NK-92 treated with Interleukin-12 subunit alpha and Interleukin-12 subunit beta, amount 100 ng/mL, for 24 hours (cell line): Measurements from ENCODE around the gene ETV2.
"Not testable (repeated sequence)": the region's sequence is repeated elsewhere in the genome, so short reads cannot be mapped to it uniquely, and the experiment has no call there.

Source experiments
- DNase-seq: peaks from one replicate; lab custom pipeline; 2025; lab: John Stamatoyannopoulos, UW

The ETV2 gene, protein sequence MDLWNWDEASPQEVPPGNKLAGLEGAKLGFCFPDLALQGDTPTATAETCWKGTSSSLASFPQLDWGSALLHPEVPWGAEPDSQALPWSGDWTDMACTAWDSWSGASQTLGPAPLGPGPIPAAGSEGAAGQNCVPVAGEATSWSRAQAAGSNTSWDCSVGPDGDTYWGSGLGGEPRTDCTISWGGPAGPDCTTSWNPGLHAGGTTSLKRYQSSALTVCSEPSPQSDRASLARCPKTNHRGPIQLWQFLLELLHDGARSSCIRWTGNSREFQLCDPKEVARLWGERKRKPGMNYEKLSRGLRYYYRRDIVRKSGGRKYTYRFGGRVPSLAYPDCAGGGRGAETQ

DNA sequence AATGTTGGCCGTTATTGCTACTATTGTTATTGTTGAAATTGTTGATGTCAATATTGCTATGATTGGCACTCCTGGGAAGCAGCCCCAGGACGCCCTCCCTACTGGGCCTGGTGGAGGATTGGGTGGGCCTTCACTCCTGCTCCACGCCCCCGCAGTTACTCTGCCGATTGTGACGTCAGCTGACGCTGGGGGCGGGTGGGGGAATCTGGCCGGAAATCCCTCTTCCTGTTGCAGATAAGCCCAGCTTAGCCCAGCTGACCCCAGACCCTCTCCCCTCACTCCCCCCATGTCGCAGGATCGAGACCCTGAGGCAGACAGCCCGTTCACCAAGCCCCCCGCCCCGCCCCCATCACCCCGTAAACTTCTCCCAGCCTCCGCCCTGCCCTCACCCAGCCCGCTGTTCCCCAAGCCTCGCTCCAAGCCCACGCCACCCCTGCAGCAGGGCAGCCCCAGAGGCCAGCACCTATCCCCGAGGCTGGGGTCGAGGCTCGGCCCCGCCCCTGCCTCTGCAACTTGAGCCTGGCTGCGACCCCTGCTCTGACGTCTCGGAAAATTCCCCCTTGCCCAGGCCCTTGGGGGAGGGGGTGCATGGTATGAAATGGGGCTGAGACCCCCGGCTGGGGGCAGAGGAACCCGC lies at the start of gene ETV2:
ETV2 (plus strand) TSS at position 231 of the 637 bp plus-strand sequence. CDS start 716 bp downstream, outside the sequence.
- no peak for DNase-seq

DNA sequence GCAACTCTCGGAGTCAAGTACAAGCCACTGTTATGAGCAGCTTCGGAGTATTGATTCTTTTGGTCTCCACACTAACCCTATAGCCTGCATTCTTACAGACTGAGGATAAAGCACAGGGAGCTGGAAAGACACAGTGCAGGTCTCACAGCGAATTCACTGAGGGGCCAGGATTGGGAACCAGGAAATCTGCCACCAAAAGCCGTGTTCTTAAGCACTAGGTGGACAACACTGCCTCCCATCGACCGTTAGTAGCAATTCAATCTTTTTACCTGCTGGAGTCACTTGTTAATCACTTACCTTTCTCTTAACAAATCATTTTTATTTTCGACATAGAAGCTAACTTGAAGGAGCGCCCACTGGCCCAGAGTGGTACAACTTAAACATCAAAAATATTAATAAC lies 49.3 kb upstream of the ETV2 start:
- DNase-seq: no peak

- not testable (repeated sequence) for DNase-seq
Observed at GRCh38 chr19:35595026-35595425, 46.5 kb upstream of the ETV2 start.

DNA sequence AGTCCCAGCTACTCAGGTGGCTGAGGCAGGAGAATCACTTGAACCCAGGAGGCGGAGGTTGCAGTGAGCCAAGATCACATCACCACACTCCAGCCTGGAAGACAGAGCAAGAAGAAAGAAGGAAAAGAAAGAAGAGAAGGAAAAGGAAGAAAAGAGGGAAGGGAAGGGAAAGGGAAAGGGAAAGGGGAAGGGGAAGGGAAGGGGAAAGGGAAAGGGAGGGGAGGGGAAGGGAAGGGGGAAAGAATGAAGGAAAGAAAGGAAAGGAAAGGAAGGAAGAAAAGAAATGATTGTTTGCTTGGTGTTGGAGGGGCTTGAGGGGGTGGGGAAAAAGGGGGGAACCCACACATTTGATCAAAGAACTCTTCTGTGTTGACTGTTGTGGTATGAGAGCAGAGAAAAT lies 45.6 kb upstream of the ETV2 start:
- no peak for DNase-seq

GRCh38 chr19:35596366-35596999 lies 45.1 kb upstream of the ETV2 start:
- no peak for DNase-seq

DNA sequence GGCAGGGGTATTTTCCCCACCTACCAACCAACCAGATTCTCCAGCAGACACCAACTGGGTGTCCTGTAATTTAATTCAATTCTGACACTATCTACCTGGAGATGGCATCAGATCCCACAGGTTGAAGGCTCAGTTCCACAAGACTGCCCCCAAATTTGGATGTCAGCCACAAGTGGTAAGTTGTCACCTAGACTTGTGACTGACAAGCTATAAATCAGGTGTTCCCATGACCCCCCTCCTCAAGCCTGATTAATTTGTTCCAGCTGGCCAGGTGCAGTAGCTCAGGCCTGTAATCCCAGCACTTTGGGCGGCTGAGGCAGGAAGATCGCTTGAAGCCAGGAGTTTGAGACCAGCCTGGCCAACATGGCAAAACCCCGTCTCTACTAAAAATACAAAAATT lies 39.6 kb upstream of the ETV2 start:
- DNase-seq: no peak

GRCh38 chr19:35604436-35604835 lies 37.1 kb upstream of the ETV2 start:
- DNase-seq: not testable (repeated sequence)

GRCh38 chr19:35607170-35607569 lies 34.4 kb upstream of the ETV2 start:
- DNase-seq: not testable (repeated sequence)

DNA sequence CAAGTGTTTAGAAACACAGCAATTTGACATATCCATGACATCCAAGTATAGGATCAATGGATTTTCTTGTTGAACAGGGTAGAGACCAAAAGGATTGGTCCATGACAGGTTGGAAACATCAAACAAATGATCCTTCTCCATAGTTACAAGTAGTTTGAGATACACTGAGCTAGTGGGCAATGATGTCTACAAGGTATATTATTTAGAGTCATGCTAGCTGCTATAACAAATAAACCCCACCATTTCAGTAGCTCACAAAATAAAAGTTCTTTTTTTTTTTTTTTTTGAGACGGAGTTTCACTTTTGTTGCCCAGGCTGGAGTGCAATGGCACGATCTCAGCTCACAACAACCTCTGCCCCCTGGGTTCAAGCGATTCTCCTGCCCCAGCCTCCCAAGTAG lies 33.9 kb upstream of the ETV2 start:
- DNase-seq: no peak

DNA sequence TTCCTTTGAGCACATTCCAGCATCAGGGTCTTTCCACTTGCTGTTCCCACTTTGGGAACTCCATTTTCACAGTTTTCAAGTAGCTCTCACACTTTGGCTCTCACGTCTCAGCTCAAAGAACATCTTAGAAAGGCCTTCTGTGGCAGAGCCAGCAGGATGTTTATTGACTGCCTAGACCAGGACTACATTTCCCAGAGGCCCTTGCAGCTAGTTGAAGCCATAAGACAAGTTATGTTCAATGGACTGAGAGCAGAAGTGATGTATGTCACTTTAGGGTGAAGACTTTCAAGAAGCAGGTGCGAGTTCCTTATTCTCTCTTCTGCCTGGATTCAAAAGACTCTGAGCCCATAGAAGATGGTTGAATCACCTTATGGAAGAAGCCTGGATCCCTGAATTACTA lies 33.3 kb upstream of the ETV2 start:
- no peak for DNase-seq

GRCh38 chr19:35609851-35610353 lies 31.6 kb upstream of the ETV2 start:
- DNase-seq: no peak

DNA sequence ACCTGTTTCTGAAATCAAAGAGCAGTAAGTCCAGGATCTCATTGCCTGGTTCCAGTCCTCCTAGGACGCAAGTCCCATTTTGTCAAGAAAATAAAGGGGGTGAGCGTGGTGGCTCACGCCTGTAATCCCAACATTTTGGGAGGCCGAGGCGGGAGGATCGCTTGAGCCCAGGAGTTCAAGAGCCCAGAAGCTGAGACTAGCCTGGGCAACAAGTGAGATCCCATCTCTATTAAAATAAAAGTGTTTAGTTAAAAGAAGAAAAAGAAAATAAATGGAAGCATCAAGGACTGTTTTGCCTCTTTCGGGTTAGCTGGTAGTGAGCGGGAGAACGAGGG lies 29.4 kb upstream of the ETV2 start:
- DNase-seq: no peak

DNA sequence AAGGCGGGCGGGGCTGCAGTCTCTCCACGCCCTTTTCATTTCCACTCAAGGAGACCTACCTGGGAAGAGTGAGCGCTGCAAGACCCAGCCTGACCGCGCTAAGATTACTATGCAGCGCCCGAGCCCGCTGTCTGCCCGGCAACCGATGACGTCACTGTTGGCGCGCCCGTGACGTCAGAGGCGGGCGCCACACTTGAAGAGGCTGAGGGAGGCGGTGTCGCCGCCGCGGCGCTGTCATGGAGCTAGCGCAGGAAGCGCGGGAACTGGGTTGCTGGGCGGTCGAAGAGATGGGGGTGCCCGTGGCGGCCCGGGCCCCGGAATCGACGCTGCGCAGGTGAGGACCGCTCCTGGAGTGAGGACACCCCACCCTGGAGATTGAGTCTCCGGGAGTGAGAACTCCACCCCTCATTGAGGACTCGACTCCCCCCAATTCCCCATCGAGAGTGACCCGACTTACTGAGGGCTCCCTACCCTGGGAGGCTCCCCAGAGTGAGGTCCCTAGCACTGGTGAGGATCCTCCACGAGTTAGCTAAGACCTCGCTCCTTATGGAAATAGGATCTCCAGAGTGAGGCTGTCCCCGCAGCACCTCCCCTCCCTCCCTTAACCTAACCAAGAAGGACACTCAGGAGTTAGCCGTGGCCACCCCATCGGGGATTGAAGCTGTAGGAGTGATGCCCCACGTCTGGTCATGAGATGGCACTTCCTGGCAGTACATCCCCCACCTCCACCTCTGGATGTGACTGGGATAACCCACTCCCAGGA lies 28.8 kb upstream of the ETV2 start, which contains the start of gene HAUS5:
HAUS5 (plus strand) TSS at position 177 of the 763 bp plus-strand sequence; CDS start at position 237, 60 bp downstream.
- DNase-seq: peak; percentile 87

DNA sequence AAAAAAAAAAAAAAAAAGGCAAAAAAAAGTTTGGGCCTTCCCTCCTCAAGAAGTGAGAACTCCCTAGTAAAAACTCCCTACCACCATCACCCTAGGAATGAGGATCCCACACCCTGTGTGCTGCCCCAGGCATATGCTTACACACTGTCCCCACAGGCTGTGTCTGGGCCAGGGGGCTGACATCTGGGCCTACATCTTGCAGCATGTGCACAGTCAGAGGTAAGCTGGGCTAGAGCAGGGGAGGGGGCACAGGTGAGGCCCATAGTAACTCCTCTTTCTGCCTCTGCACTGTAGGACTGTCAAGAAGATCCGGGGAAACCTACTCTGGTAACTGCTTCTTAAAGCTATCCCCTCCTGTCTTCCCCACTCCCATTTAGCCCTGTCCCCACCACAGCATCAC lies 28.0 kb upstream of the ETV2 start:
- DNase-seq: no peak

DNA sequence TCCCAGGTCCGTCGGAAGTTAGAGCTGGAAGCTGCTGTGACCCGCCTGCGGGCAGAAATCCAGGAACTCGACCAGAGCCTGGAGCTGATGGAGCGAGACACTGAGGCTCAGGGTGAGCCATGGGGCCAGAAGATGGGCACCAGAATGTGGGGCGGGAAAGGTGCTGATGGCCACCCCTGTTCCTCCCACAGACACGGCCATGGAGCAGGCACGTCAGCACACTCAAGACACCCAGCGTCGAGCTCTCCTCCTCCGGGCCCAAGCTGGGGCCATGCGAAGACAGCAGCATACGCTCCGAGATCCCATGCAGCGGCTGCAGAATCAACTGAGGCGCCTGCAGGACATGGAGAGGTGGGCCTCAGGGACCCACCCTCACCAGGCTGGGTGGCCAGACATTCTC lies 26.5 kb upstream of the ETV2 start:
- DNase-seq: no peak

- no peak for DNase-seq
Observed at GRCh38 chr19:35618857-35619256, 22.7 kb upstream of the ETV2 start.

GRCh38 chr19:35619290-35619923 lies 22.1 kb upstream of the ETV2 start:
- no peak for DNase-seq

GRCh38 chr19:35620001-35620400 lies 21.5 kb upstream of the ETV2 start:
- no peak for DNase-seq

GRCh38 chr19:35621708-35622107 lies 19.8 kb upstream of the ETV2 start:
- no peak for DNase-seq

- no peak for DNase-seq
Observed at GRCh38 chr19:35622750-35623149, 18.8 kb upstream of the ETV2 start.

DNA sequence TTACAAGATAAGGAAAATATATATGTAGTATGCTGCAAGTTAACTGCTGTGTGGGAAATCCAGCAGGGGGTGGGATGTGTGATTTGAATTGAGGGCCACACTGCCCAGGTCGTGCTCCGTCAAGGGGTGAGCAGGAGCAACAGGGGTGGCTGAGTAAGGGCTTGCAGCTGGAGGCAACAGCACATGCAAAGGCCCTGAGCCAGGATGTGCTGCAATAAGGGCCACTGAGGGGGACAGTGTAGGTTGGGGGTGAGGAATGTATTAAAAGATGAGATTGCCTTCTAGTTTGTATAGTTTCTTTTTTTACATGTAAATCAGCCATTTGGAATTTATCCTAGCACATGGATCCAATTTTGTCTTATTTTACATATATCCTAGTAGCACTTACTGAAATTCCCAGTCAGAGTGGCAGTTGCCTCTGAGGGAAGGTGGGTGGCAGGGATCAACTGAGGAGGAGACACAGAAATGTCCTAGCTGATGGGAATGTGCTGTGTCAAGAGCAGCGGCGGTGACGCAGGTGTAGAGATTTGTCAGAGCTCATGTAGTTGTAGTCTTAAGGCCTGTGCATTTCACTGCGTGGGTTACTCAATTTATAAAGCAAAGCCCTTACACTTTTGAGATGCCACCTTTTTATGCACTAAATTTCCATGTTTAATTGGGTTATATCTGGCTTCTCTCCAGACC lies 18.1 kb upstream of the ETV2 start:
- DNase-seq: no peak
